Mesothelial cell of epicardium (in vitro differentiated cells): ENCODE data around the gene FIP1L1. TPM values are rescaled to one million over a fixed set of nuclear protein-coding genes. Genes with fewer than 3 reads are reported as not detected.
A peak's percentile ranks its signal among the peaks of the same experiment; 100 is the strongest.

Experiments used
- DNase-seq, 2 experiments: peaks; one replicate each; pipeline ENCODE4 v3.0.0; 2021; ENCODE audit warnings: low spot score in 2 of 2; ENCODE audit not compliant: unreplicated experiment in 2 of 2
- H3K27ac Mint-ChIP-seq: 2 replicates; pipeline ENCODE4 v1.8.0; 2021; ENCODE audit warnings: mixed read lengths
- H3K27me3 Mint-ChIP-seq: 2 replicates; pipeline ENCODE4 v1.8.0; 2021; ENCODE audit warnings: low read depth, mixed read lengths
- H3K36me3 Mint-ChIP-seq: 2 replicates; pipeline ENCODE4 v1.8.0; 2021; ENCODE audit warnings: mixed read lengths
- H3K4me1 Mint-ChIP-seq: 2 replicates; pipeline ENCODE4 v1.8.0; 2021; ENCODE audit warnings: mixed read lengths
- H3K4me3 Mint-ChIP-seq: 2 replicates; pipeline ENCODE4 v1.8.0; 2021; ENCODE audit warnings: mild to moderate bottlenecking, moderate library complexity, mixed read lengths
- H3K9me3 Mint-ChIP-seq: 2 replicates; pipeline ENCODE4 v1.8.0; 2021; ENCODE audit warnings: mixed read lengths
- total RNA-seq: library from RNA; stranded (reverse); gene quantifications from 3 replicates; pipeline ENCODE4 v1.2.1, GENCODE V29; 2021
- TF ChIP-seq, protein P1 (sequence below): fragments of 200-600 bp; sonication (generic); IDR thresholded peaks from one replicate; pipeline ENCODE4 v1.5.0; 2021; ENCODE audit warnings: antibody characterized with exemption; ENCODE audit not compliant: unreplicated experiment

Gene FIP1L1
- total RNA-seq, 1 donor from 2014 or later, result 82.6 TPM

DNA sequence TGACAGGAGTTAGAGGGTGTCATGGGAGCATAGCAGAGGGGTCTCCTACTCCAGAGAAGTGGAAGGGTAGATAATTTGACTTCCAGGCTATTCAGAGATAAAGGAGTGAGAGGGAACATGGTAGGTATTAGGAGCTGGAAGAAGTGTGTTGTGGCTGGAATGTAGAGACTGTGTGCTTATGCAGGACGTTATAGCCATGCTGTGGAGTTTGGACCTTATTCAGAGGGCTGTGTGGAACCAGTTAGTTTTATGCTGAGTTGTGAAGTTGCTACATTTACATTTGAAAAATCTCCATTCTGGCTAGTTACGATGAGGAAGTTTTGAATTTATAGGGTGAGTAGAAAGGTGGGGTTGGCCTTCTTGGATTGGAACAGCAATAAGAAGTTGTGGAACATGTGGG, 67.5 kb downstream of the FIP1L1 start:
- peaks cover 32% of the 10 kb centered on the region for H3K36me3 Mint-ChIP-seq
- H3K9me3 Mint-ChIP-seq, result no peaks in the 10 kb centered on the region
- H3K4me3 Mint-ChIP-seq, result no peak overlapping the region

DNA sequence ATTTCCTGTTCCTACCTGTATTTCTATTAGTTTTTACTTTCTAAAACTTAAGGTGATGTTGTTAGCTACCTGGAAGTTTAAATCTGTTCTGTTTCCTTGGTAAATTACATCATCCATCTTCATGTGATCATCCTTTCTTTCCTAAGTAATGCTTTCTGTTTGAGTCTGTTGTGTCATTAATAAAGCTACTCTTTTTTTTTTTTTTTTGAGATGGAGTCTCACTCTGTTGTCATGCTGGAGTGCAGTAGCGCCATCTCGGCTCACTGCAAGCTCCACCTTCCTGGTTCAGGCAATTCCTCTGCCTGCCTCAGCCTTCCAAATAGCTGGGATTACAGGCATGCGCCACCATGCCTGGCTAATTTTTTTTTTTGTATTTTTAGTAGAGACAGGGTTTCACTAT, 73.3 kb downstream of the FIP1L1 start:
- Mint-ChIP-seq H3K36me3 (peaks cover 36% of the 10 kb centered on the region), H3K4me3 (no peak overlapping the region), H3K27ac (peak overlapping the region; percentile 51), H3K9me3 (no peaks in the 10 kb centered on the region), H3K4me1 (peaks cover 3% of the 10 kb centered on the region), H3K27me3 (no peaks in the 10 kb centered on the region)
- no peak for DNase-seq
- TF ChIP-seq, protein P1, sequence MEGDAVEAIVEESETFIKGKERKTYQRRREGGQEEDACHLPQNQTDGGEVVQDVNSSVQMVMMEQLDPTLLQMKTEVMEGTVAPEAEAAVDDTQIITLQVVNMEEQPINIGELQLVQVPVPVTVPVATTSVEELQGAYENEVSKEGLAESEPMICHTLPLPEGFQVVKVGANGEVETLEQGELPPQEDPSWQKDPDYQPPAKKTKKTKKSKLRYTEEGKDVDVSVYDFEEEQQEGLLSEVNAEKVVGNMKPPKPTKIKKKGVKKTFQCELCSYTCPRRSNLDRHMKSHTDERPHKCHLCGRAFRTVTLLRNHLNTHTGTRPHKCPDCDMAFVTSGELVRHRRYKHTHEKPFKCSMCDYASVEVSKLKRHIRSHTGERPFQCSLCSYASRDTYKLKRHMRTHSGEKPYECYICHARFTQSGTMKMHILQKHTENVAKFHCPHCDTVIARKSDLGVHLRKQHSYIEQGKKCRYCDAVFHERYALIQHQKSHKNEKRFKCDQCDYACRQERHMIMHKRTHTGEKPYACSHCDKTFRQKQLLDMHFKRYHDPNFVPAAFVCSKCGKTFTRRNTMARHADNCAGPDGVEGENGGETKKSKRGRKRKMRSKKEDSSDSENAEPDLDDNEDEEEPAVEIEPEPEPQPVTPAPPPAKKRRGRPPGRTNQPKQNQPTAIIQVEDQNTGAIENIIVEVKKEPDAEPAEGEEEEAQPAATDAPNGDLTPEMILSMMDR, result no peak

More for the DNA sequence above, 67.5 kb downstream of the FIP1L1 start:
- no peak overlapping the region for H3K27ac Mint-ChIP-seq
- no peaks in the 10 kb centered on the region for H3K27me3 Mint-ChIP-seq
- no peak for DNase-seq
- no peaks in the 10 kb centered on the region for H3K4me1 Mint-ChIP-seq
- TF ChIP-seq, protein P1, result no peak

DNA sequence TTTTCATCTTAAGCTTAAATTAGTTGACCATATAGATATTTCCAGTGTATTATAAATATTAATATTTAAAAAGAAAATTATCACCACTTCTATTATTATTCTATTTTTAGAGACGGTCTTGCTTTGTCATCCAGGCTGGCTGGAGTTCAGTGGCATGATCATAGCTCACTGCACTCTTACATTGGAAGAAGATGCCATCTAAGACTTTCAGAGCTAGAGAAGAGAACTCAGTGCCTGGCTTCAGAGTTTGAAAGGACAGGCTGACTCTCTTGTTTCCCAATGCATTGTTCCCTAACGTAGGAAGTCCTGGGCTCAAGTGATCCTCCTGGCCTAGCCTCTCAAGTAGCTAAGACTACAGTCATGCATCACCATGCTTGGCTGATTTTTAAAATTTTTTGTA, 75.9 kb downstream of the FIP1L1 start:
- peaks cover 34% of the 10 kb centered on the region for H3K36me3 Mint-ChIP-seq
- no peak overlapping the region for H3K4me3 Mint-ChIP-seq
- H3K27ac Mint-ChIP-seq, result no peak overlapping the region
- H3K27me3 Mint-ChIP-seq, result no peaks in the 10 kb centered on the region
- no peaks in the 10 kb centered on the region for H3K9me3 Mint-ChIP-seq
- peaks cover 3% of the 10 kb centered on the region for H3K4me1 Mint-ChIP-seq
- DNase-seq, result no peak
- TF ChIP-seq, protein P1, result no peak

DNA sequence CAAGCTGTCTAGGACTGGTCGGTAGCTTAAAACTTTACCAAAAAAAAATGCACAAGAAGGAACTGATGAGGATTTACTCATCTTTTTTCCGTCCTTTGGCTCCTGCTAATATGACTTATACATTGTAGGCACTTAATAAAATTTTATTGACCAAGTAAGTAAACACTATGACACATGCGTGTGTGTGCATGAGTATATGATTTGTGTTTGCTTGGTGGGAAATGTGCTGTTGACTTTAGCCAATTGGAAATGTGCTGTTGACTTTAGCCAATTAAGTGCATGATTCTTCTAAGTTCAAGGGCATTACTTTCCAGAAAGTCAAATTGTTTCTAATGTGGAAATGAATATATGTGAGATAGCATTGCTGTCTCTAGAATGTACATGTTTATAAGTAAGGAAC, 78.3 kb downstream of the FIP1L1 start:
- no peak for DNase-seq
- TF ChIP-seq, protein P1, result no peak
- H3K9me3 Mint-ChIP-seq, result no peaks in the 10 kb centered on the region
- H3K36me3 Mint-ChIP-seq, result peaks cover 46% of the 10 kb centered on the region
- peaks cover under 1% of the 10 kb centered on the region for H3K4me1 Mint-ChIP-seq
- no peak overlapping the region for H3K27ac Mint-ChIP-seq
- H3K4me3 Mint-ChIP-seq, result no peak overlapping the region
- H3K27me3 Mint-ChIP-seq, result no peaks in the 10 kb centered on the region

DNA sequence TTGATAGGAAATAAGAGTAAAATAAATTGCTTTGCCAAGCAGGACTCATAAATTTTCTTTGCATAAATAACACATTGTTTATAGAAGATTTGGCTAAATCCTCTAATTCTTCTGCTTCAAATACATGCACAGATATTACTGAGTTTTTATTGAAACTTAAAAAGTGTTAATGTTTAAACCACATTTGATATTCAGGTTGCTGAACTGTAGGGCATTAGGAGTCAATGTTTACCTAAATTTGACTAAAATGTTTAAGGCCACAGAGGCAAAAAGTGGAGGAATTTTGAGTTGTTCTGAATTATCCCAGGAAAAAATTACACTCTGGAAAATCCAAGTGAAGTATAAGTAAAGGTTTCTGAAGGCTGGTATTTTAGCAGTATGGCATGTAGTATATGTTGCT, 78.7 kb downstream of the FIP1L1 start:
- Mint-ChIP-seq H3K27ac (no peak overlapping the region), H3K4me3 (no peak overlapping the region), H3K36me3 (peaks cover 47% of the 10 kb centered on the region), H3K27me3 (no peaks in the 10 kb centered on the region), H3K9me3 (no peaks in the 10 kb centered on the region), H3K4me1 (no peaks in the 10 kb centered on the region)
- TF ChIP-seq, protein P1, result no peak
- no peak for DNase-seq

DNA sequence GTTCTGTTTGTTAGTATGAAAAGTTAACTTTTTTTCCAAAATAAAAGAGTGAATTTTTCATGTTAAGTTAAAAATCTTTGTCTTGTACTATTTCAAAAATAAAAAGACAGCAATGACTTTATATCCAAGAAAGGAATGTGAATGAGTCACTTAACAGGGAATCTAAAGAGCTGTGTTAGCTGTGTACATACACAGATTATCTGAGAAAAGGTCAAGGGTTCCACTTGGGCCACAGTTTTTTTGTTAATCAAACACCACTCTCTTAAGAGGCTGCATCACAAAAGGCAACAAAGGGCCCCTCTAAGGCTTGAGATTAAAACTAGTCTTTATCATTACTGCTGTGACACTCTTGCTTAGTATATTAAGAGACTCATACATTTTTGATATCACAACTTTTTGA, 82.1 kb downstream of the FIP1L1 start:
- Mint-ChIP-seq H3K4me3 (no peak overlapping the region), H3K9me3 (no peaks in the 10 kb centered on the region), H3K27me3 (no peaks in the 10 kb centered on the region), H3K4me1 (no peaks in the 10 kb centered on the region), H3K36me3 (peaks cover 56% of the 10 kb centered on the region), H3K27ac (no peak overlapping the region)
- TF ChIP-seq, protein P1, result no peak
- no peak for DNase-seq
